ENCODE results near the gene SLC38A10. TPM values are rescaled to one million over a fixed set of nuclear protein-coding genes. Genes with fewer than 3 reads are reported as not detected.

Gene SLC38A10
- total RNA-seq, 1 experiment from 2014 or later: 75.1 TPM

- intact Hi-C loops (cut with micrococcal nuclease; ENCODE audit: unreplicated experiment): no loop called here
- CTCF ChIA-PET: no interaction called here
- H3K9me3 ChIP-seq (ENCODE audit: low read depth, low read length, poor library complexity, severe bottlenecking): peaks cover 1% of the 10 kb centered on the region
- H3K36me3 ChIP-seq (ENCODE audit: insufficient read depth, low read length, poor library complexity, severe bottlenecking): no peaks in the 10 kb centered on the region
- H3K27ac ChIP-seq (ENCODE audit: low read depth, low read length, poor library complexity, severe bottlenecking): no peak overlapping the region
- POLR2A ChIA-PET (ENCODE audit: low non-redundant PET): no interaction called here
- no peaks in the 10 kb centered on the region for H3K4me1 ChIP-seq (ENCODE audit: insufficient read depth, low read length, poor library complexity, severe bottlenecking)
- no peak overlapping the region for H3K4me3 ChIP-seq (ENCODE audit: low read depth, low read length, poor library complexity, severe bottlenecking)
- no TSS peak for BruUV-seq (replicated peaks)
- DNase-seq (ENCODE audit: low spot score): no peak
- TF ChIP-seq EZH2 (IDR thresholded peaks at IDR 0.05; ENCODE audit: borderline replicate concordance, low read depth, low read length, poor library complexity, severe bottlenecking) (no peak), CTCF (conservative IDR thresholded peaks at IDR 0.05; ENCODE audit: low read depth, low read length) (no peak)
- H3K27me3 ChIP-seq (replicated peaks; ENCODE audit: insufficient read depth, low read depth, low read length, poor library complexity): no peaks in the 10 kb centered on the region
Measured at GRCh38 chr17:81231766-81232581, 63.1 kb downstream of the SLC38A10 start.

- Histone ChIP-seq H3K4me1 (ENCODE audit: insufficient read depth, low read length, poor library complexity, severe bottlenecking) (no peaks in the 10 kb centered on the region), H3K27ac (ENCODE audit: low read depth, low read length, poor library complexity, severe bottlenecking) (no peak overlapping the region), H3K36me3 (ENCODE audit: insufficient read depth, low read length, poor library complexity, severe bottlenecking) (no peaks in the 10 kb centered on the region), H3K4me3 (ENCODE audit: low read depth, low read length, poor library complexity, severe bottlenecking) (no peak overlapping the region), H3K9me3 (ENCODE audit: low read depth, low read length, poor library complexity, severe bottlenecking) (peaks cover 5% of the 10 kb centered on the region), H3K27me3 (replicated peaks; ENCODE audit: insufficient read depth, low read depth, low read length, poor library complexity) (no peaks in the 10 kb centered on the region)
- ChIA-PET CTCF (no interaction called here), POLR2A (ENCODE audit: low non-redundant PET) (no interaction called here)
- intact Hi-C loops (cut with micrococcal nuclease; ENCODE audit: unreplicated experiment): no loop called here
- TF ChIP-seq CTCF (conservative IDR thresholded peaks at IDR 0.05; ENCODE audit: low read depth, low read length): no peak
- TF ChIP-seq EZH2 (IDR thresholded peaks at IDR 0.05; ENCODE audit: borderline replicate concordance, low read depth, low read length, poor library complexity, severe bottlenecking): no peak
- no TSS peak for BruUV-seq (replicated peaks)
- DNase-seq (ENCODE audit: low spot score): no peak
Measured at GRCh38 chr17:81231121-81231645, 63.9 kb downstream of the SLC38A10 start.

- Histone ChIP-seq H3K4me3 (ENCODE audit: low read depth, low read length, poor library complexity, severe bottlenecking) (no peak overlapping the region), H3K36me3 (ENCODE audit: insufficient read depth, low read length, poor library complexity, severe bottlenecking) (no peaks in the 10 kb centered on the region), H3K27ac (ENCODE audit: low read depth, low read length, poor library complexity, severe bottlenecking) (no peak overlapping the region), H3K4me1 (ENCODE audit: insufficient read depth, low read length, poor library complexity, severe bottlenecking) (no peaks in the 10 kb centered on the region), H3K27me3 (replicated peaks; ENCODE audit: insufficient read depth, low read depth, low read length, poor library complexity) (no peaks in the 10 kb centered on the region), H3K9me3 (ENCODE audit: low read depth, low read length, poor library complexity, severe bottlenecking) (peaks cover 5% of the 10 kb centered on the region)
- ChIA-PET POLR2A (ENCODE audit: low non-redundant PET) (interaction anchor here (0.8 kb wide), 1 partner anchor 9 kb away, joined by 3 read pairs; the partner anchor contains the start of gene NDUFAF8), CTCF (no interaction called here)
- DNase-seq (ENCODE audit: low spot score): no peak
- no peak for TF ChIP-seq EZH2 (IDR thresholded peaks at IDR 0.05; ENCODE audit: borderline replicate concordance, low read depth, low read length, poor library complexity, severe bottlenecking)
- peak; percentile 47; the same call in 1 of the 2 replicates for TF ChIP-seq CTCF (conservative IDR thresholded peaks at IDR 0.05; ENCODE audit: low read depth, low read length)
- no TSS peak for BruUV-seq (replicated peaks)
- intact Hi-C loops (cut with micrococcal nuclease; ENCODE audit: unreplicated experiment): no loop called here
Measured at GRCh38 chr17:81230043-81230820, 64.9 kb downstream of the SLC38A10 start.
